ENCODE measurements around the gene SLX9.
"Not testable (repeated sequence)": the region's sequence is repeated elsewhere in the genome, so short reads cannot be mapped to it uniquely, and the experiment has no call there.

The SLX9 gene

GRCh38 chr21:44926331-44927101 lies 13.3 kb upstream of the SLX9 start:
- Histone ChIP-seq H3K27me3 (ENCODE audit: control insufficient read depth, insufficient read depth, low read length) (peaks cover 49% of the 10 kb centered on the region), H3K4me3 (ENCODE audit: low read depth, low read length) (no peak overlapping the region), H3K9ac (ENCODE audit: low read length) (no peak overlapping the region), H3K27ac (ENCODE audit: low read depth, low read length) (no peak overlapping the region), H3K9me3 (ENCODE audit: control insufficient read depth, insufficient read depth, low read depth, low read length) (no peaks in the 10 kb centered on the region), H3K36me3 (ENCODE audit: control insufficient read depth, insufficient read depth, low read length) (no peaks in the 10 kb centered on the region), H3K4me1 (ENCODE audit: control insufficient read depth, insufficient read depth, low read length) (peaks cover 42% of the 10 kb centered on the region)

GRCh38 chr21:44927259-44927586 lies 12.6 kb upstream of the SLX9 start:
- Histone ChIP-seq H3K4me1 (ENCODE audit: control insufficient read depth, insufficient read depth, low read length) (peaks cover 42% of the 10 kb centered on the region), H3K36me3 (ENCODE audit: control insufficient read depth, insufficient read depth, low read length) (no peaks in the 10 kb centered on the region), H3K4me3 (ENCODE audit: low read depth, low read length) (no peak overlapping the region), H3K9me3 (ENCODE audit: control insufficient read depth, insufficient read depth, low read depth, low read length) (no peaks in the 10 kb centered on the region), H3K9ac (ENCODE audit: low read length) (no peak overlapping the region), H3K27me3 (ENCODE audit: control insufficient read depth, insufficient read depth, low read length) (peaks cover 56% of the 10 kb centered on the region), H3K27ac (ENCODE audit: low read depth, low read length) (no peak overlapping the region)

- Histone ChIP-seq H3K36me3 (ENCODE audit: control insufficient read depth, insufficient read depth, low read length) (no peaks in the 10 kb centered on the region), H3K9me3 (ENCODE audit: control insufficient read depth, insufficient read depth, low read depth, low read length) (no peaks in the 10 kb centered on the region), H3K27me3 (ENCODE audit: control insufficient read depth, insufficient read depth, low read length) (peaks cover 62% of the 10 kb centered on the region), H3K27ac (ENCODE audit: low read depth, low read length) (no peak overlapping the region), H3K4me3 (ENCODE audit: low read depth, low read length) (peak overlapping the region; percentile 41), H3K9ac (ENCODE audit: low read length) (no peak overlapping the region), H3K4me1 (ENCODE audit: control insufficient read depth, insufficient read depth, low read length) (peaks cover 42% of the 10 kb centered on the region)
Measured at GRCh38 chr21:44927587-44928461, 12.0 kb upstream of the SLX9 start.

GRCh38 chr21:44928500-44929241 lies 11.2 kb upstream of the SLX9 start:
- not testable (repeated sequence) for H3K27ac ChIP-seq (ENCODE audit: low read depth, low read length); H3K9ac ChIP-seq (ENCODE audit: low read length); H3K36me3 ChIP-seq (ENCODE audit: control insufficient read depth, insufficient read depth, low read length); H3K9me3 ChIP-seq (ENCODE audit: control insufficient read depth, insufficient read depth, low read depth, low read length)
- Histone ChIP-seq H3K27me3 (ENCODE audit: control insufficient read depth, insufficient read depth, low read length) (peaks cover 71% of the 10 kb centered on the region), H3K4me1 (ENCODE audit: control insufficient read depth, insufficient read depth, low read length) (peaks cover 42% of the 10 kb centered on the region), H3K4me3 (ENCODE audit: low read depth, low read length) (peak overlapping the region; percentile 41; the same call in 1 of the 2 replicates)

GRCh38 chr21:44929242-44929798 lies 10.5 kb upstream of the SLX9 start:
- no peaks in the 10 kb centered on the region for H3K36me3 ChIP-seq (ENCODE audit: control insufficient read depth, insufficient read depth, low read length)
- peaks cover 77% of the 10 kb centered on the region for H3K27me3 ChIP-seq (ENCODE audit: control insufficient read depth, insufficient read depth, low read length)
- H3K9ac ChIP-seq (ENCODE audit: low read length): no peak overlapping the region
- peaks cover 42% of the 10 kb centered on the region for H3K4me1 ChIP-seq (ENCODE audit: control insufficient read depth, insufficient read depth, low read length)
- no peaks in the 10 kb centered on the region for H3K9me3 ChIP-seq (ENCODE audit: control insufficient read depth, insufficient read depth, low read depth, low read length)
- no peak overlapping the region for H3K4me3 ChIP-seq (ENCODE audit: low read depth, low read length)
- H3K27ac ChIP-seq (ENCODE audit: low read depth, low read length): no peak overlapping the region

- Histone ChIP-seq H3K9me3 (ENCODE audit: control insufficient read depth, insufficient read depth, low read depth, low read length) (no peaks in the 10 kb centered on the region), H3K4me1 (ENCODE audit: control insufficient read depth, insufficient read depth, low read length) (peaks cover 42% of the 10 kb centered on the region), H3K27ac (ENCODE audit: low read depth, low read length) (no peak overlapping the region), H3K27me3 (ENCODE audit: control insufficient read depth, insufficient read depth, low read length) (peaks cover 80% of the 10 kb centered on the region), H3K36me3 (ENCODE audit: control insufficient read depth, insufficient read depth, low read length) (no peaks in the 10 kb centered on the region), H3K9ac (ENCODE audit: low read length) (no peak overlapping the region), H3K4me3 (ENCODE audit: low read depth, low read length) (no peak overlapping the region; the same call in 1 of the 2 replicates)
Measured at GRCh38 chr21:44929799-44930542, 9.9 kb upstream of the SLX9 start.

- Histone ChIP-seq H3K4me3 (ENCODE audit: low read depth, low read length) (peak overlapping the region; percentile 49; the same call in 1 of the 2 replicates), H3K36me3 (ENCODE audit: control insufficient read depth, insufficient read depth, low read length) (no peaks in the 10 kb centered on the region), H3K9ac (ENCODE audit: low read length) (no peak overlapping the region), H3K9me3 (ENCODE audit: control insufficient read depth, insufficient read depth, low read depth, low read length) (no peaks in the 10 kb centered on the region), H3K27ac (ENCODE audit: low read depth, low read length) (no peak overlapping the region), H3K4me1 (ENCODE audit: control insufficient read depth, insufficient read depth, low read length) (peaks cover 42% of the 10 kb centered on the region), H3K27me3 (ENCODE audit: control insufficient read depth, insufficient read depth, low read length) (peaks cover 82% of the 10 kb centered on the region)
Measured at GRCh38 chr21:44930543-44930981, 9.3 kb upstream of the SLX9 start.

GRCh38 chr21:44931137-44931500 lies 8.7 kb upstream of the SLX9 start:
- Histone ChIP-seq H3K4me3 (ENCODE audit: low read depth, low read length) (peak overlapping the region; percentile 49), H3K27me3 (ENCODE audit: control insufficient read depth, insufficient read depth, low read length) (peaks cover 82% of the 10 kb centered on the region), H3K9ac (ENCODE audit: low read length) (no peak overlapping the region), H3K4me1 (ENCODE audit: control insufficient read depth, insufficient read depth, low read length) (peaks cover 41% of the 10 kb centered on the region), H3K9me3 (ENCODE audit: control insufficient read depth, insufficient read depth, low read depth, low read length) (no peaks in the 10 kb centered on the region), H3K27ac (ENCODE audit: low read depth, low read length) (no peak overlapping the region), H3K36me3 (ENCODE audit: control insufficient read depth, insufficient read depth, low read length) (no peaks in the 10 kb centered on the region)

GRCh38 chr21:44931501-44932407 lies 8.1 kb upstream of the SLX9 start:
- no peak overlapping the region for H3K9ac ChIP-seq (ENCODE audit: low read length)
- H3K36me3 ChIP-seq (ENCODE audit: control insufficient read depth, insufficient read depth, low read length): no peaks in the 10 kb centered on the region
- H3K27me3 ChIP-seq (ENCODE audit: control insufficient read depth, insufficient read depth, low read length): peaks cover 78% of the 10 kb centered on the region
- H3K4me3 ChIP-seq (ENCODE audit: low read depth, low read length): peak overlapping the region; percentile 49
- H3K27ac ChIP-seq (ENCODE audit: low read depth, low read length): no peak overlapping the region
- peaks cover 35% of the 10 kb centered on the region for H3K4me1 ChIP-seq (ENCODE audit: control insufficient read depth, insufficient read depth, low read length)
- no peaks in the 10 kb centered on the region for H3K9me3 ChIP-seq (ENCODE audit: control insufficient read depth, insufficient read depth, low read depth, low read length)
